ENCODE results near the gene CLCN6.

The CLCN6 gene

GRCh38 chr1:11795238-11795890 lies 10.6 kb upstream of the CLCN6 start:
- Histone ChIP-seq H3K79me2 (ENCODE audit: insufficient read depth, low read depth) (no peaks in the 10 kb centered on the region), H3K27me3 (ENCODE audit: insufficient read depth, low read depth) (no peaks in the 10 kb centered on the region), H3K36me3 (ENCODE audit: insufficient read depth) (no peaks in the 10 kb centered on the region), H3K9ac (no peak overlapping the region), H3K4me3 (IDR thresholded peaks at IDR 0.05; ENCODE audit: insufficient read depth, low read depth, low read length) (no peak overlapping the region), H3K4me1 (ENCODE audit: low read depth, poor library complexity, severe bottlenecking) (no peaks in the 10 kb centered on the region), H3K27ac (no peak overlapping the region), H3K4me2 (no peak overlapping the region), H2AFZ (ENCODE audit: low read depth) (no peak overlapping the region), H4K20me1 (ENCODE audit: insufficient read depth) (no peaks in the 10 kb centered on the region)
- TF ChIP-seq CTCF (conservative IDR thresholded peaks at IDR 0.05; ENCODE audit: low read depth, low read length): no peak

GRCh38 chr1:11796036-11796828 lies 9.8 kb upstream of the CLCN6 start:
- Histone ChIP-seq H4K20me1 (ENCODE audit: insufficient read depth) (no peaks in the 10 kb centered on the region), H2AFZ (ENCODE audit: low read depth) (no peak overlapping the region), H3K4me2 (no peak overlapping the region), H3K27ac (no peak overlapping the region), H3K4me3 (IDR thresholded peaks at IDR 0.05; ENCODE audit: insufficient read depth, low read depth, low read length) (no peak overlapping the region), H3K79me2 (ENCODE audit: insufficient read depth, low read depth) (no peaks in the 10 kb centered on the region), H3K27me3 (ENCODE audit: insufficient read depth, low read depth) (no peaks in the 10 kb centered on the region), H3K4me1 (ENCODE audit: low read depth, poor library complexity, severe bottlenecking) (no peaks in the 10 kb centered on the region), H3K9ac (no peak overlapping the region), H3K36me3 (ENCODE audit: insufficient read depth) (no peaks in the 10 kb centered on the region)
- TF ChIP-seq CTCF (conservative IDR thresholded peaks at IDR 0.05; ENCODE audit: low read depth, low read length): no peak

GRCh38 chr1:11797525-11798216 lies 8.3 kb upstream of the CLCN6 start:
- no peaks in the 10 kb centered on the region for H3K36me3 ChIP-seq (ENCODE audit: insufficient read depth)
- no peak overlapping the region for H3K27ac ChIP-seq
- H4K20me1 ChIP-seq (ENCODE audit: insufficient read depth): no peaks in the 10 kb centered on the region
- TF ChIP-seq CTCF (conservative IDR thresholded peaks at IDR 0.05; ENCODE audit: low read depth, low read length): no peak
- no peaks in the 10 kb centered on the region for H3K79me2 ChIP-seq (ENCODE audit: insufficient read depth, low read depth)
- no peak overlapping the region for H3K4me3 ChIP-seq (IDR thresholded peaks at IDR 0.05; ENCODE audit: insufficient read depth, low read depth, low read length)
- H2AFZ ChIP-seq (ENCODE audit: low read depth): no peak overlapping the region
- no peaks in the 10 kb centered on the region for H3K4me1 ChIP-seq (ENCODE audit: low read depth, poor library complexity, severe bottlenecking)
- no peak overlapping the region for H3K9ac ChIP-seq
- no peaks in the 10 kb centered on the region for H3K27me3 ChIP-seq (ENCODE audit: insufficient read depth, low read depth)
- no peak overlapping the region for H3K4me2 ChIP-seq

GRCh38 chr1:11799099-11799498 lies 6.9 kb upstream of the CLCN6 start:
- peaks cover 6% of the 10 kb centered on the region for H3K4me1 ChIP-seq (ENCODE audit: low read depth, poor library complexity, severe bottlenecking)
- no peaks in the 10 kb centered on the region for H3K27me3 ChIP-seq (ENCODE audit: insufficient read depth, low read depth)
- no peak for TF ChIP-seq CTCF (conservative IDR thresholded peaks at IDR 0.05; ENCODE audit: low read depth, low read length)
- H2AFZ ChIP-seq (ENCODE audit: low read depth): no peak overlapping the region
- no peak overlapping the region for H3K9ac ChIP-seq
- no peaks in the 10 kb centered on the region for H4K20me1 ChIP-seq (ENCODE audit: insufficient read depth)
- H3K27ac ChIP-seq: no peak overlapping the region
- no peaks in the 10 kb centered on the region for H3K79me2 ChIP-seq (ENCODE audit: insufficient read depth, low read depth)
- H3K4me2 ChIP-seq: no peak overlapping the region
- no peak overlapping the region for H3K4me3 ChIP-seq (IDR thresholded peaks at IDR 0.05; ENCODE audit: insufficient read depth, low read depth, low read length)
- no peaks in the 10 kb centered on the region for H3K36me3 ChIP-seq (ENCODE audit: insufficient read depth)

Data from KMS-11 (cell line).